PFSK-1 (cell line): ENCODE measurements around the gene PRDM11.

ENCODE experiments used
- POLR2AphosphoS5 ChIP-seq: IDR thresholded peaks from 2 replicates; pipeline ENCODE4 v1.6.1; 2012; ENCODE audit warnings: low read depth, mild to moderate bottlenecking, control low read depth, low read length, moderate library complexity
- REST ChIP-seq, 2 experiments: IDR thresholded peaks; 2 replicates each; pipeline versions ENCODE4 v1.6.1 to v1.8.0; 2011 to 2012; ENCODE audit warnings: low read depth in 2 of 2, low read length in 2 of 2, control low read depth in 1 of 2, inconsistent platforms in 1 of 2, mild to moderate bottlenecking in 1 of 2, moderate library complexity in 1 of 2; ENCODE audit not compliant: insufficient read depth in 1 of 2
- SIN3A ChIP-seq: IDR thresholded peaks from 2 replicates; pipeline ENCODE4 v1.6.1; 2012; ENCODE audit warnings: mild to moderate bottlenecking, low read length, moderate library complexity, borderline replicate concordance; ENCODE audit not compliant: insufficient read depth
- TAF1 ChIP-seq: IDR thresholded peaks from 2 replicates; pipeline ENCODE4 v1.6.1; 2012; ENCODE audit warnings: low read length, control low read depth, borderline replicate concordance; ENCODE audit not compliant: insufficient read depth

DNA sequence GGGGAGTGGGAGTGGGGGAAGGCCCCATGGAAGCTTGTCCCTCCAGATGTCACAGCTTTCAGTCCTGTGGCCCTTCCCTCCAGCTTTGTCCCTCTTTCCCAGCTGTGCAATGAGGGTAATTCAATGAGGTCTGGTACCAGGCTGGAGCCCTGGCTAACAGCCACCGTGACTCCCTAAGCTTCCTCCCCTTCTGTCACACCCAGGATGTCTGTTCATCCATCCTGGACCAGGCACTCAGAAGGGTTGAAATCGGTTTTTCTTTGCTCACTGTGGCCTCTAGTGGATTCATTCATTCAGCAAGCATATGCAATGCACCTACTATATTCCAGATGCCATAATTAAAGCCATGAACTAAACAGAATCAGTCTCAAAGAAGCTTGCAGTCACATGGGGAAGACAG lies 101.0 kb downstream of the PRDM11 start:
- TF ChIP-seq POLR2AphosphoS5 (no peak), TAF1 (no peak), SIN3A (no peak), REST (IDR thresholded peaks at IDR 0.05; ENCODE audit: insufficient read depth in 1 of 2, low read depth in 2 of 2, low read length in 2 of 2) (no peak)
